Fibroblast of lung (primary cell): Measurements from ENCODE around the gene PIF1.

Experiments used
- CTCF ChIP-seq, 2 donors: IDR thresholded peaks in 1 of 2; conservative IDR thresholded peaks in 1 of 2; 1 replicate in 1 of 2; 2 replicates in 1 of 2; pipeline ENCODE4 v1.5.1; 2011 to 2012; ENCODE audit warnings: low read length in 2 of 2, control low read depth in 1 of 2, inconsistent platforms in 1 of 2, low read depth in 1 of 2, mild to moderate bottlenecking in 1 of 2
- EZH2 ChIP-seq: IDR thresholded peaks from 2 replicates; pipeline ENCODE4 v1.5.1; 2012; ENCODE audit warnings: low read length, control low read depth, mild to moderate bottlenecking; ENCODE audit errors: missing control alignments

- TF ChIP-seq CTCF (conservative IDR thresholded peaks at IDR 0.05 in 1 of 2, IDR thresholded peaks at IDR 0.05 in 1 of 2; ENCODE audit: low read depth in 1 of 2, low read length in 2 of 2), result no peak
- TF ChIP-seq EZH2, result no peak
Observed at GRCh38 chr15:64836023-64836536, 10.6 kb upstream of the PIF1 start.
